Measurements from ENCODE around the gene IRF2BPL. TPM values are rescaled to one million over a fixed set of nuclear protein-coding genes. Genes with fewer than 3 reads are reported as not detected.

Gene IRF2BPL
- total RNA-seq, 1 donor from 2014 or later, result 56.2 TPM

GRCh38 chr14:77040059-77040740, 11.7 kb upstream of the IRF2BPL start:
- no peaks in the 10 kb centered on the region for H3K27me3 Mint-ChIP-seq
- TF ChIP-seq, protein P1, sequence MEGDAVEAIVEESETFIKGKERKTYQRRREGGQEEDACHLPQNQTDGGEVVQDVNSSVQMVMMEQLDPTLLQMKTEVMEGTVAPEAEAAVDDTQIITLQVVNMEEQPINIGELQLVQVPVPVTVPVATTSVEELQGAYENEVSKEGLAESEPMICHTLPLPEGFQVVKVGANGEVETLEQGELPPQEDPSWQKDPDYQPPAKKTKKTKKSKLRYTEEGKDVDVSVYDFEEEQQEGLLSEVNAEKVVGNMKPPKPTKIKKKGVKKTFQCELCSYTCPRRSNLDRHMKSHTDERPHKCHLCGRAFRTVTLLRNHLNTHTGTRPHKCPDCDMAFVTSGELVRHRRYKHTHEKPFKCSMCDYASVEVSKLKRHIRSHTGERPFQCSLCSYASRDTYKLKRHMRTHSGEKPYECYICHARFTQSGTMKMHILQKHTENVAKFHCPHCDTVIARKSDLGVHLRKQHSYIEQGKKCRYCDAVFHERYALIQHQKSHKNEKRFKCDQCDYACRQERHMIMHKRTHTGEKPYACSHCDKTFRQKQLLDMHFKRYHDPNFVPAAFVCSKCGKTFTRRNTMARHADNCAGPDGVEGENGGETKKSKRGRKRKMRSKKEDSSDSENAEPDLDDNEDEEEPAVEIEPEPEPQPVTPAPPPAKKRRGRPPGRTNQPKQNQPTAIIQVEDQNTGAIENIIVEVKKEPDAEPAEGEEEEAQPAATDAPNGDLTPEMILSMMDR (IDR thresholded peaks at IDR 0.05; ENCODE audit: unreplicated experiment), result no peak
- no peaks in the 10 kb centered on the region for H3K36me3 Mint-ChIP-seq (ENCODE audit: insufficient read depth)
- H3K4me3 Mint-ChIP-seq (ENCODE audit: low read depth), result peak overlapping the region; percentile 68
- H3K9me3 Mint-ChIP-seq (ENCODE audit: low read depth), result no peaks in the 10 kb centered on the region
- H3K4me1 Mint-ChIP-seq (ENCODE audit: low read depth), result peaks cover 71% of the 10 kb centered on the region
- DNase-seq (ENCODE audit: low spot score, unreplicated experiment), result peak; percentile 48
- peak overlapping the region; percentile 93 for H3K27ac Mint-ChIP-seq

- H3K4me3 Mint-ChIP-seq (ENCODE audit: low read depth), result peak overlapping the region; percentile 68
- TF ChIP-seq, protein P1 (IDR thresholded peaks at IDR 0.05; ENCODE audit: unreplicated experiment), result no peak
- no peak for DNase-seq (ENCODE audit: low spot score, unreplicated experiment)
- no peaks in the 10 kb centered on the region for H3K9me3 Mint-ChIP-seq (ENCODE audit: low read depth)
- H3K27ac Mint-ChIP-seq, result peak overlapping the region; percentile 93
- H3K36me3 Mint-ChIP-seq (ENCODE audit: insufficient read depth), result no peaks in the 10 kb centered on the region
- no peaks in the 10 kb centered on the region for H3K27me3 Mint-ChIP-seq
- peaks cover 67% of the 10 kb centered on the region for H3K4me1 Mint-ChIP-seq (ENCODE audit: low read depth)
Measured at GRCh38 chr14:77039285-77040058, 11.0 kb upstream of the IRF2BPL start.

DNA sequence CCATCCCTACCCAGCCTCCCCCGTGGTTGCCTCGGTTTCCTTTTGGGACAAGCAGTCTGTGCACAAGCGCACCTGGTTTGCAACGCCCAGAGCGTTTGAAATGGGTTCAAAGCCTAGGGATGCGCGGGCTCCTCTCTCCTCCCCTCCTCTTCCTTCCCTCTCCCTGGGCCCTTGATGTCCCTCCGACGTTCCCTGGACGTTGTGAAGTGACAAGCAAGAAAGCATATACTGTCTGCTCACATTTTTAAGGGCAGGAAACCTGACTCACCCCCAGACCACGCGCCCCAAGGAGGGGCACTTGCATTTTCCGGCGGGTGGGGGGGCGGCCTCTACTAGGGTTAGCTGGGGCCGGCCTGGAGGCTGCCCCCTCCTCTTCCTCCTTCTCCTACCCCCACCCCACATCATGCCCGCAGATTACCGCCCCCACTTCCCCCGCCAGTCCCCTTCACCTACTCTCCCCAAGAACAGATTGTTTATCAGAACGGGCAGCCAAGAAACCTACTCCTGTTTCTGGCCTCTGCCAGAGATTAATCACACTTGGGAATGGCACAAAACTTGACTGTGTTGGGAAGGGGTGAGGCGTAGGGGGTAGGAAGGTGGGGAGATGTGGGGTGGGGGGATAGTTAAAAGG, 9.5 kb upstream of the IRF2BPL start:
- Mint-ChIP-seq H3K36me3 (ENCODE audit: insufficient read depth) (no peaks in the 10 kb centered on the region), H3K4me1 (ENCODE audit: low read depth) (peaks cover 66% of the 10 kb centered on the region), H3K27me3 (no peaks in the 10 kb centered on the region), H3K27ac (peak overlapping the region; percentile 92), H3K9me3 (ENCODE audit: low read depth) (no peaks in the 10 kb centered on the region), H3K4me3 (ENCODE audit: low read depth) (no peak overlapping the region)
- TF ChIP-seq, protein P1 (IDR thresholded peaks at IDR 0.05; ENCODE audit: unreplicated experiment), result no peak
- no peak for DNase-seq (ENCODE audit: low spot score, unreplicated experiment)

DNA sequence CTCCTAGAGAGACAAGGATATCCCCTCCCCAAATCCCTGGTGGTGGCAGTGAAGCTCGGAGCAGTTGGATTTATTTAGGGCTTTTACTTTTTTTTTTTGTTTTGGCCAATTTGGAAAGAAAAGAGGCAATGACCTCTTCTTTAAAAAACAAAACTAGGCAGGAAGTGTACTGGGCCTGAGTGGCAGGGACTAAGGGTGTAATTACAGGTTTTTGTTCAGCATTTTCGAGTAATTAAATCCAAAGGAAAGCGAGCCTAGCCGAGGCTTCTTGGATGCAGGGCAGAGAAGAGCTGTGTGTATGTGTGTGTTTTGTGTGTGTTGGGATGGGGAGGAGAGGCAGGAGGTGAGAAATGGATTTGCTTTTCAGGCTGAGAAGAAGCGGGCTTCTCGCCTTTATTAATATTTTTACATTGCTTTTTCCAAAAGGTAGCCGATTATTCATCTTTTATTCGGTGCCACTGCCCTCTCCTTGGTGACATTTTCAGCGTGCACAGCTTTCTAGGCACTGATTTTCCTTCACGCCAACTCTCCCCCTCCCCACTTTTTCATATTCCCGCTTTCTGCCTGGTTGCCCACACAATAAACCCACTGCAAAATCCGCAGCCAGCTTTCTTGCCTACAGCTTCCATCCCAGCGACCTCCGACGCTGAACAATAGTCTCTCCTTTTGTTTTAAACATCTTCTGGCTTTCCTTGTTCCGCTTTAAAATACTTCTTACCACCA, 8.9 kb upstream of the IRF2BPL start:
- DNase-seq (ENCODE audit: low spot score, unreplicated experiment), result no peak
- Mint-ChIP-seq H3K36me3 (ENCODE audit: insufficient read depth) (no peaks in the 10 kb centered on the region), H3K27me3 (no peaks in the 10 kb centered on the region), H3K27ac (peak overlapping the region; percentile 8), H3K4me1 (ENCODE audit: low read depth) (peaks cover 68% of the 10 kb centered on the region), H3K4me3 (ENCODE audit: low read depth) (peak overlapping the region; percentile 2), H3K9me3 (ENCODE audit: low read depth) (no peaks in the 10 kb centered on the region)
- TF ChIP-seq, protein P1 (IDR thresholded peaks at IDR 0.05; ENCODE audit: unreplicated experiment), result no peak

All from progenitor cell of endocrine pancreas (in vitro differentiated cells).